ENCODE results near the gene ZBTB20. TPM values are rescaled to one million over a fixed set of nuclear protein-coding genes. Genes with fewer than 3 reads are reported as not detected.

The ZBTB20 gene
- total RNA-seq, 1 experiment from 2014 or later = 26.5 TPM

GRCh38 chr3:114551770-114552526 lies 595.1 kb downstream of the ZBTB20 start:
- Histone ChIP-seq H4K20me1 (ENCODE audit: insufficient read depth) (no peaks in the 10 kb centered on the region), H3K9me2 (ENCODE audit: insufficient read depth) (no peaks in the 10 kb centered on the region), H3F3A (ENCODE audit: insufficient read depth, low read depth) (no peaks in the 10 kb centered on the region), H3K9me3 (ENCODE audit: insufficient read depth, low read depth) (no peaks in the 10 kb centered on the region), H3K36me3 (ENCODE audit: low read depth) (peaks cover 10% of the 10 kb centered on the region; the same call in 1 of the 2 replicates), H3K4me2 (peak overlapping the region; percentile 41), H2AFZ (no peak overlapping the region), H3K27ac (peak overlapping the region; percentile 75), H3K4me3 (0 out of 2 replicates have a peak overlapping the region, but pooled peaks have one; percentile 10), H3K4me1 (replicated peaks; ENCODE audit: insufficient read depth) (peaks cover 13% of the 10 kb centered on the region), H3K27me3 (ENCODE audit: insufficient read depth, low read depth) (no peaks in the 10 kb centered on the region), H3K79me2 (ENCODE audit: low read depth) (no peaks in the 10 kb centered on the region)
- no TSS peak for BruUV-seq (replicated peaks)
- POLR2A ChIA-PET (ENCODE audit: unreplicated experiment) = interaction anchor here (0.6 kb wide), 2 partner anchors 56 to 62 kb away, joined by 5 to 10 read pairs; no protein-coding TSS in a partner anchor
- intact Hi-C loops (cut with micrococcal nuclease; ENCODE audit: unreplicated experiment) = loop anchor here (1.0 to 5.0 kb wide), 3 partner anchors 53 to 154 kb away; no protein-coding TSS in a partner anchor
- CTCF ChIA-PET = interaction anchor here (1.4 kb wide), 1 partner anchor 55 kb away, joined by 3 read pairs; no protein-coding TSS in a partner anchor
- TF ChIP-seq CTCF (conservative IDR thresholded peaks at IDR 0.05) (no peak), EZH2 (IDR thresholded peaks at IDR 0.05; ENCODE audit: low read depth) (no peak)
- DNase-seq = peak; percentile 68 to 75

- DNase-seq = peak in 1 of 2 experiments; percentile 38
These were observed 596.9 kb downstream of the ZBTB20 start for GRCh38 chr3:114550165-114550564.

GRCh38 chr3:114545193-114545592 lies 601.9 kb downstream of the ZBTB20 start:
- Histone ChIP-seq H3K79me2 (ENCODE audit: low read depth) (no peaks in the 10 kb centered on the region), H3K9me2 (ENCODE audit: insufficient read depth) (no peaks in the 10 kb centered on the region), H3K4me1 (replicated peaks; ENCODE audit: insufficient read depth) (0 out of 2 replicates have a peak, but pooled peaks cover 6% of the 10 kb centered on the region), H3K36me3 (ENCODE audit: low read depth) (no peaks in the 10 kb centered on the region), H3K27ac (no peak overlapping the region), H4K20me1 (ENCODE audit: insufficient read depth) (no peaks in the 10 kb centered on the region), H3K27me3 (ENCODE audit: insufficient read depth, low read depth) (no peaks in the 10 kb centered on the region), H3F3A (ENCODE audit: insufficient read depth, low read depth) (no peaks in the 10 kb centered on the region), H3K4me2 (no peak overlapping the region), H3K9me3 (ENCODE audit: insufficient read depth, low read depth) (no peaks in the 10 kb centered on the region), H2AFZ (no peak overlapping the region), H3K4me3 (no peak overlapping the region)
- ChIA-PET CTCF (no interaction called here), POLR2A (ENCODE audit: unreplicated experiment) (no interaction called here)
- DNase-seq = no peak
- BruUV-seq (replicated peaks) = no TSS peak
- TF ChIP-seq CTCF (conservative IDR thresholded peaks at IDR 0.05) = no peak
- no peak for TF ChIP-seq EZH2 (IDR thresholded peaks at IDR 0.05; ENCODE audit: low read depth)
- intact Hi-C loops (cut with micrococcal nuclease; ENCODE audit: unreplicated experiment) = no loop called here

More at GRCh38 chr3:114550165-114550564, 596.9 kb downstream of the ZBTB20 start:
- H3K4me1 ChIP-seq (replicated peaks; ENCODE audit: insufficient read depth) = peaks cover 14% of the 10 kb centered on the region
- CTCF ChIA-PET = no interaction called here
- H3K4me2 ChIP-seq = no peak overlapping the region
- POLR2A ChIA-PET (ENCODE audit: unreplicated experiment) = interaction anchor here (0.6 kb wide), 1 partner anchor 192 kb away, joined by 4 read pairs; no protein-coding TSS in a partner anchor
- no peaks in the 10 kb centered on the region for H3K9me3 ChIP-seq (ENCODE audit: insufficient read depth, low read depth)
- no peaks in the 10 kb centered on the region for H3F3A ChIP-seq (ENCODE audit: insufficient read depth, low read depth)
- H3K9me2 ChIP-seq (ENCODE audit: insufficient read depth) = no peaks in the 10 kb centered on the region
- no peak overlapping the region for H3K4me3 ChIP-seq
- no peak overlapping the region for H2AFZ ChIP-seq
- H3K36me3 ChIP-seq (ENCODE audit: low read depth) = peaks cover 7% of the 10 kb centered on the region; the same call in 1 of the 2 replicates
- intact Hi-C loops (cut with micrococcal nuclease; ENCODE audit: unreplicated experiment) = loop anchor here (5.0 kb wide), 1 partner anchor 72 kb away; no protein-coding TSS in a partner anchor
- no peak overlapping the region for H3K27ac ChIP-seq
- H3K79me2 ChIP-seq (ENCODE audit: low read depth) = no peaks in the 10 kb centered on the region
- H4K20me1 ChIP-seq (ENCODE audit: insufficient read depth) = no peaks in the 10 kb centered on the region
- H3K27me3 ChIP-seq (ENCODE audit: insufficient read depth, low read depth) = no peaks in the 10 kb centered on the region
- TF ChIP-seq EZH2 (IDR thresholded peaks at IDR 0.05; ENCODE audit: low read depth) = no peak
- TF ChIP-seq CTCF (conservative IDR thresholded peaks at IDR 0.05) = no peak
- no TSS peak for BruUV-seq (replicated peaks)

All from PC-9 (cell line).